B cell (primary cell): ENCODE data around the gene ADAMTS2. TPM values are rescaled to one million over a fixed set of nuclear protein-coding genes. Genes with fewer than 3 reads are reported as not detected.
"Not testable (repeated sequence)": the region's sequence is repeated elsewhere in the genome, so short reads cannot be mapped to it uniquely, and the experiment has no call there.

Experiments
- ATAC-seq: fragments of 200-7000 bp; cut with Tn5 transposase; one replicate; pipeline ENCODE4 v1.10.0; 2021; ENCODE audit warnings: low read depth, mild to moderate bottlenecking, moderate number of reproducible peaks, moderate library complexity
- CTCF ChIA-PET: fragments of 350-600 bp; sonication (Branson Sonifier 250); formaldehyde crosslinking; loops from one replicate; lab custom pipeline; 2021; ENCODE audit warnings: antibody characterized with exemption, inconsistent platforms; lab: Charles Lee
- POLR2A ChIA-PET: fragments of 350-600 bp; sonication (Branson Sonifier 250); formaldehyde crosslinking; loops from one replicate; lab custom pipeline; 2021; ENCODE audit warnings: antibody characterized with exemption; lab: Charles Lee
- DNase-seq: peaks from one replicate; pipeline ENCODE4 v3.0.0; 2013
- H2AFZ ChIP-seq: 2 replicates; pipeline ENCODE4 v1.6.1; 2012; ENCODE audit warnings: mild to moderate bottlenecking, low read depth, low read length; ENCODE audit not compliant: insufficient read depth, poor library complexity, severe bottlenecking
- H3K27ac ChIP-seq, 2 donors: 1 replicate in 1 of 2; 2 replicates in 1 of 2; pipeline ENCODE4 v1.5.1; 2012 to 2013; ENCODE audit warnings: low read length in 2 of 2, mild to moderate bottlenecking in 2 of 2, moderate library complexity in 1 of 2
- H3K27me3 ChIP-seq, 4 experiments: fragments of 200-600 bp in 1 of 4; sonication (generic) in 1 of 4; replicated peaks in 1 of 4; 1 replicate in 2 of 4; 2 replicates in 2 of 4; pipeline versions ENCODE4 v1.6.1 to v1.7.0; 2013 to 2016; ENCODE audit warnings: low read length in 3 of 4, mild to moderate bottlenecking in 2 of 4, mixed read lengths in 1 of 4, moderate library complexity in 1 of 4; ENCODE audit not compliant: insufficient read depth in 4 of 4, control insufficient read depth in 3 of 4; ENCODE audit errors: control extremely low read depth in 1 of 4
- H3K36me3 ChIP-seq, 2 experiments: replicated peaks in 1 of 2; 1 replicate in 1 of 2; 2 replicates in 1 of 2; pipeline versions ENCODE4 v1.6.1 to v1.7.1; 2013; ENCODE audit warnings: low read length in 1 of 2; ENCODE audit not compliant: insufficient read depth in 2 of 2, control insufficient read depth in 1 of 2; ENCODE audit errors: control extremely low read depth in 1 of 2, extremely low read depth in 1 of 2
- H3K4me1 ChIP-seq, 2 donors: fragments of 200-600 bp in 1 of 2; sonication (generic) in 1 of 2; 1 replicate in 1 of 2; 2 replicates in 1 of 2; pipeline versions ENCODE4 v1.5.1 to v1.6.1; 2013 to 2017; ENCODE audit warnings: low read length in 2 of 2; ENCODE audit not compliant: control insufficient read depth in 2 of 2, insufficient read depth in 2 of 2
- H3K4me2 ChIP-seq: replicated peaks from 2 replicates; pipeline ENCODE3; 2012; ENCODE audit warnings: mild to moderate bottlenecking, low read depth, low read length; ENCODE audit not compliant: poor library complexity, severe bottlenecking
- H3K4me3 ChIP-seq, 5 experiments: fragments of 200-600 bp in 1 of 5; sonication (generic) in 1 of 5; 1 replicate in 3 of 5; 2 replicates in 2 of 5; pipeline versions ENCODE4 v1.5.1 to v1.7.0; 2011 to 2016; ENCODE audit warnings: low read length in 4 of 5, mild to moderate bottlenecking in 4 of 5, low read depth in 2 of 5, control low read depth in 1 of 5, moderate library complexity in 1 of 5; ENCODE audit not compliant: insufficient read depth in 1 of 5; ENCODE audit errors: control extremely low read depth in 1 of 5, extremely low read depth in 1 of 5
- H3K79me2 ChIP-seq: fragments of 200-600 bp; sonication (generic); one replicate; pipeline ENCODE4 v1.6.0; 2016; ENCODE audit warnings: low read length; ENCODE audit not compliant: control insufficient read depth, insufficient read depth
- H3K9ac ChIP-seq: fragments of 200-600 bp; sonication (generic); 2 replicates; pipeline ENCODE4 v1.6.1; 2017; ENCODE audit warnings: mild to moderate bottlenecking, low read length, moderate library complexity
- H3K9me3 ChIP-seq, 3 donors: one replicate each; pipeline versions ENCODE4 v1.6.1 to v1.7.1; 2013; ENCODE audit warnings: low read length in 2 of 3; ENCODE audit not compliant: control insufficient read depth in 2 of 3, insufficient read depth in 1 of 3; ENCODE audit errors: control extremely low read depth in 1 of 3
- H4K20me1 ChIP-seq: 2 replicates; pipeline ENCODE4 v1.6.0; 2012; ENCODE audit warnings: mild to moderate bottlenecking, low read length; ENCODE audit not compliant: insufficient read depth, control insufficient read depth, poor library complexity, severe bottlenecking
- H3K27ac Mint-ChIP-seq: one replicate; pipeline ENCODE4 v1.8.0; 2021; ENCODE audit warnings: mixed read lengths
- H3K27me3 Mint-ChIP-seq: one replicate; pipeline ENCODE4 v1.8.0; 2021; ENCODE audit warnings: mixed read lengths
- H3K4me1 Mint-ChIP-seq: one replicate; pipeline ENCODE4 v1.8.0; 2021; ENCODE audit warnings: mixed read lengths
- H3K4me3 Mint-ChIP-seq: one replicate; pipeline ENCODE4 v1.8.0; 2021; ENCODE audit warnings: mixed read lengths
- H3K9me3 Mint-ChIP-seq: one replicate; pipeline ENCODE4 v1.8.0; 2022; ENCODE audit warnings: mixed read lengths; ENCODE audit not compliant: insufficient read depth
- EZH2 ChIP-seq: IDR thresholded peaks from 2 replicates; pipeline ENCODE4 v1.6.1; 2012; ENCODE audit warnings: borderline replicate concordance, low read depth, mild to moderate bottlenecking, moderate library complexity, low read length; ENCODE audit not compliant: insufficient read depth, poor library complexity, severe bottlenecking
- WGBS: methylation state at CpG from one replicate; pipeline ENCODE4 v1.1.5; 2013; ENCODE audit warnings: missing lambda C conversion rate; ENCODE audit not compliant: insufficient coverage; 5-methylcytosine and 5-hydroxymethylcytosine counted together
- intact Hi-C: fragments of 100-400 bp; cut with micrococcal nuclease; formaldehyde crosslinking; loops from one replicate; pipeline ENCODE4 v1.10.0; 2022
- polyA plus RNA-seq: library from polyadenylated mRNA; depleted of rRNA; stranded (reverse); fragments of >200 nt; gene quantifications from 2 replicates; pipeline ENCODE4 v1.2.3, GENCODE V29; 2012
- total RNA-seq, 2 donors: library from RNA; stranded (reverse); fragments of 120-200 nt in 1 of 2; gene quantifications; 1 replicate in 1 of 2; 2 replicates in 1 of 2; pipeline versions ENCODE4 v1.2.3 to v1.2.4, GENCODE V29; 2013 to 2022
- TF ChIP-seq, protein P1 (sequence below): fragments of 200-600 bp; IDR thresholded peaks from one replicate; pipeline ENCODE4 v1.8.0; 2022; ENCODE audit warnings: antibody characterized with exemption, mild to moderate bottlenecking

The ADAMTS2 gene
- total and polyA plus RNA-seq, 2 donors (not counting 1 experiment from before 2014, with no cell fraction given): not detected

DNA sequence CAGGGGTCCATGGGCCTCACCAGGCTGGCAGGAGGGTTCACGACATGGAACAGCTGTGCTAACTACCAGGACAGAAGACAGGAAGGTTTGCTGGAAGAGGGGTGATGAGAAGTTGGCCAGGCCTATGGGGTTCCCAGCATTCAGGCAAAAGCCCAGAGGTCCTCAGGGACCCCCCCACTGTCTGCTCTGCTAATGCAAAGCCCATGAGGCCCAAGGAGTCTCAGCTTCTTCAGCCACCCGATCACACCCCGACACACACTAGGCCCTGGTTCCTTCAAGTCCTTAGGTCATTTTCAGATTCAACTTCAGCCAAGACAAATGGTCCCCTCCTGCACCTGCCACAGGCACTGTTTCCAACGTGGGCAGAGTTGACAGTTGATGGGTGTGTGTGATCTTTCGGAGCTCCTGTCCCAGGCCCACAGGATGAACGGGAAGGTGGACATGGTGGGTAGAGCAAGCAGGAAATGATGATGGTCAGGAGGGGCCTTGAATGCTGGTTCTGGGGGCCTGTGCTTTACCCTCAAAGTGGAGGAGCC, 20.4 kb downstream of the ADAMTS2 start:
- Mint-ChIP-seq H3K4me3 (no peak overlapping the region), H3K9me3 (no peaks in the 10 kb centered on the region), H3K27ac (no peak overlapping the region), H3K4me1 (no peaks in the 10 kb centered on the region), H3K27me3 (peaks cover 7% of the 10 kb centered on the region)
- no peak overlapping the region for H2AFZ ChIP-seq
- H3K4me1 ChIP-seq: no peaks in the 10 kb centered on the region
- no peak for DNase-seq
- H4K20me1 ChIP-seq: no peaks in the 10 kb centered on the region
- TF ChIP-seq, protein P1, sequence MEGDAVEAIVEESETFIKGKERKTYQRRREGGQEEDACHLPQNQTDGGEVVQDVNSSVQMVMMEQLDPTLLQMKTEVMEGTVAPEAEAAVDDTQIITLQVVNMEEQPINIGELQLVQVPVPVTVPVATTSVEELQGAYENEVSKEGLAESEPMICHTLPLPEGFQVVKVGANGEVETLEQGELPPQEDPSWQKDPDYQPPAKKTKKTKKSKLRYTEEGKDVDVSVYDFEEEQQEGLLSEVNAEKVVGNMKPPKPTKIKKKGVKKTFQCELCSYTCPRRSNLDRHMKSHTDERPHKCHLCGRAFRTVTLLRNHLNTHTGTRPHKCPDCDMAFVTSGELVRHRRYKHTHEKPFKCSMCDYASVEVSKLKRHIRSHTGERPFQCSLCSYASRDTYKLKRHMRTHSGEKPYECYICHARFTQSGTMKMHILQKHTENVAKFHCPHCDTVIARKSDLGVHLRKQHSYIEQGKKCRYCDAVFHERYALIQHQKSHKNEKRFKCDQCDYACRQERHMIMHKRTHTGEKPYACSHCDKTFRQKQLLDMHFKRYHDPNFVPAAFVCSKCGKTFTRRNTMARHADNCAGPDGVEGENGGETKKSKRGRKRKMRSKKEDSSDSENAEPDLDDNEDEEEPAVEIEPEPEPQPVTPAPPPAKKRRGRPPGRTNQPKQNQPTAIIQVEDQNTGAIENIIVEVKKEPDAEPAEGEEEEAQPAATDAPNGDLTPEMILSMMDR: no peak
- TF ChIP-seq EZH2: no peak
- H3K79me2 ChIP-seq: no peaks in the 10 kb centered on the region
- H3K4me3 ChIP-seq: no peak overlapping the region
- ATAC-seq: no peak
- POLR2A ChIA-PET: no interaction called here
- CTCF ChIA-PET: no interaction called here
- 83% methylated on average over 6 of the region's 6 CpGs for WGBS
- intact Hi-C loops: no loop called here
- no peaks in the 10 kb centered on the region for H3K36me3 ChIP-seq
- H3K27me3 ChIP-seq: no peaks in the 10 kb centered on the region
- no peak overlapping the region for H3K27ac ChIP-seq
- no peaks in the 10 kb centered on the region for H3K9me3 ChIP-seq
- no peak overlapping the region for H3K4me2 ChIP-seq
- no peak overlapping the region for H3K9ac ChIP-seq

DNA sequence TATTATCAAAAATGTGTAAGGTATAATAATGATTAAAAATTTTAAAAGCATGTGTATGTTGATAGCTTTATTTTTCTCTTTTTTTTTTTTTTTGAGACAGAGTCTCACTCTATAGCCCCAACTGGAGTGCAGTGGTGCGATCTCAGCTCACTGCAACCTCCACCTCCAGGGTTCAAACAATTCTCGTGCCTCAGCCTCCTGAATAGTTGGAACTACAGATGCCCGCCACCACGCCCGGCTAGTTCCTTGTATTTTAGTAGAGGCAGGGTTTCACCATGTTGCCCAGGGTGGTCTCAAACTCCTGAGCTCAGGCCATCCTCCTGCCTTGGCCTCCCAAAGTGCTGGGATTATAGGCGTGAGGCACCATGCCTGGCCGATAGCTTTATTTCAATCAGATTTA, 20.9 kb downstream of the ADAMTS2 start:
- H2AFZ ChIP-seq, intact Hi-C loops, H3K27me3 ChIP-seq, DNase-seq, H3K79me2 ChIP-seq, H3K9me3 ChIP-seq, H3K4me3 Mint-ChIP-seq, H3K9ac ChIP-seq, H3K9me3 Mint-ChIP-seq, H3K27me3 Mint-ChIP-seq, ATAC-seq, H3K4me2 ChIP-seq, CTCF ChIA-PET, H3K27ac Mint-ChIP-seq, POLR2A ChIA-PET, H3K4me1 Mint-ChIP-seq, H3K27ac ChIP-seq, H3K4me1 ChIP-seq, H4K20me1 ChIP-seq, H3K36me3 ChIP-seq, H3K4me3 ChIP-seq: not testable (repeated sequence)
- 73% methylated on average over 4 of the region's 7 CpGs for WGBS
